Measurements from ENCODE around the gene CELF2.
A peak's percentile ranks its signal among the peaks of the same experiment; 100 is the strongest.

The CELF2 gene

DNA sequence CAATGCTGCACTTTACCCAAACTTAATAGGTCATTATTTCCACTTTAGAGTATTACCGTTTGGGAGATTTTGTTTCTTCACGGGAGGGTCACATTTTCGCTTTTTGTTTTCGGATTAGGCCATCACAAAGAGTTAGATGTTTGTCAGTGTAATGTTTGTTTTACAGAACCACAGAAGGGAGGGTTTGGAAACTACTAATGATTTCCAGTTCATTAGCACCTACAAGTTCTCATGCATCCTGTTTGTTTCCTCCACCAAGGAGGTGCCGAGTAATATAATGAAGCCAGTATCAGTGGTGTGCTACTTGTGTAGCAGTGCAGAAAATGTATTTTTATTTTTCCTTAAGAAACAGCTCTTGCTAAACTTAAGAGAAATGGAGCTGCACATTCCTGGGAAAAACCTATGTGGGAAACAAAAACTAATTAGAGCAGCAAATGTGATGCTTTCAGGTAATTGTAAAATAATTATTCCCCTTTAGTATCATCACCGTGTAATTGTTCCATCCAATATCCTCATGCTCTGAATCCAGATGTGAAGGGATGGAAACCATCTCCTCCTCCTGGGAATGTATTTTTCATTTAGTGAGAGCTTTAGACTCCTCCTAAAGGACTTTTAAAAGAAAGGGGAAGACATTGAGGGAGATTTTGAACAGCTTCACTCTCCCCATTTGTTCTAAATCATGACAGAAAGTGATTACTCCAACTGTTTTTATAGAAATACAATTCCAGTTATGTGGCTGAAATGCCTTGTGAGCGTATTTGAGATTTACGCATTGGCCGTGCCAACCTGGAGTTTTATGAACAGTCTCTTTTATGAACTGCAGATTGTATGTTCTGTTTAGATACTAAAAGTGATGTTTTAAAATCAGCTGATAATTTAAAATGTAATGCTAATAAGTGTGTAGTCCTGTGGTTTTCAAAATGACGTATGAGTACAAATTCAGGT is 5.6 kb downstream of the CELF2 start:
- DNase-seq = no peak

DNA sequence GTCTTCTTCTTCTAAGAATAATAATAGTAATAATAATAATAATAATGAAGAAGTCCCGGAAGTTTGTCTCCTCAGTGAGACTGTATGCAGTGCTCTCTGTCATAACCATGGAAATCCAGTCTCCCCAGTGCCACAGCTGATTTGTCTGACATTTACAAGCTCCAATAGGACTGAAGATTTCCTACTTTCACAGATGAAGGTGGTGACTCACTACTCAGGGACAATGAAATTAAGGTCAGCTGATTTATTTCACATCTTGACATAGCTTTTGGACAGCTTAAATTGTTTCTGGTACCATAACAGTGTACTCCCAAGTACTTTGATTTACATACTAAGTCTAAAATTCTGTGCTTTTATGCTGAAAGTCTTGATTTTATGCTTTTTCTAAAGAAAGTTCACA is 6.9 kb downstream of the CELF2 start:
- DNase-seq = no peak

GRCh38 chr10:11025978-11026377 is 8.3 kb downstream of the CELF2 start:
- DNase-seq = no peak

DNA sequence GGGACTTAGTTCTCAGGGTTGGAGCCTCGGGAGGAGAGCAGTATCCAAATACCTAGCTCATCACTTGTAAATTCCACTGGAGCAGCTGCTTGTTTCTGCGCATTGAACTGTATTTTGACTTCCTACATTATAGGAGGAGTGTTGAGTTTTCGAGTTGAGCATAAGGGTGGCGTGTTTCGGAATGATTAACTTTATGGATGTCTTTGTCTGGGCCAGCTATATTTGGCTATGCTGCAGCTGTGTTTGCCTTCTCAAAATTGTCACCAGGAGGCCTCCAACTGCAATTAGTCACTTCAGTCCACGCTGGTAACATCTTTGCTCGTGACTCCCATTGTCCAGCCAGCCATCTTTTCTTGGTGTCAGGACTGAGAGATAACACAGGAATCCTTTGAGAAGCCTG is 9.1 kb downstream of the CELF2 start:
- no peak for DNase-seq

GRCh38 chr10:11034762-11035161 is 17.1 kb downstream of the CELF2 start:
- no peak for DNase-seq

- no peak for DNase-seq
Observed at GRCh38 chr10:11035301-11035991, 17.8 kb downstream of the CELF2 start.

DNA sequence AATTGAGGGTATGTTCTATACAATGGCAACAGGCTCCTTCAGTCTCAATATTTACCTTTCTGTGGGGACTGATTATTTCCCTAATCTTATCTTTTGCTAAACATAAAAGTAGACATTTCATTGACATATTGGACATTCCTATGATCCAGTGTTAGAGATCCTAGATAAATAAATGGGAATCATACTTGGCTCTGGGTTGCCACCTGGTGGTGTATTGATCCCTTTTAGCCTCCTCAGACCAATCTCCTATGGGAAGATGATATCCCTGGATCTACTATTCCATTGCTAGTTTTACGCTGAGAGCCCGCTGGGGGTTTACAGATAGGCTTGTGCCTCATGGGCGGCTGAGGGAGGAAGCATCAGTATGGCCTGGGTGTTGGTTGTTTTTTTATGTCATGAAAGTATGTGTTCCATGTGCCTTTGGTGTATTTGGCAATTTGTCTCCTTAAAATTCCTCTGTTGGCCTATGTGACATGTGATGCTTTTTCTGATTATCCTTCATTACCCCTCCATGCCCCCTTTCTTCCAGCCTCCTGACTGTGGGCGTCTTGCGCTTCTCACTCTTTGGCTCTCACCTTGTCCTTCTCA is 18.8 kb downstream of the CELF2 start:
- no peak for DNase-seq

DNA sequence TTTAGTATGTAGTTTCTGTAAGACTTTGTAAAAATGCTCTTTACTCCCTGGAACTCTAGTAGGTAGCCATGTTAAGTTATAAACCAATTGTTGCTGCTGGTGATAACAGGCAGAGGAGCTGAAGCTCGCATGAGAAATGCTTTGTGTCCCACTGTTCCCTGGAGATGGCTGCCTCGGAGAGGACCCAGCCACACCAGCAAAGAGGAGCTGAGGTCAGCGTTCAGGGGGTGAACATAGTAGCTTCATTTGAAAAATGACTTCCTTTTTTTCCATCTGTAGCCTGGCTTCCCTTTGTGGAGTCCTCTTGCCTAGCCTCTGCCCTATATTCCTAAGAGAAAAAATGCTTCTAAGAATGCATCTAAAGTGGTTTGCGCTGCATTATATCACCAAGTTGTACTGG is 20.3 kb downstream of the CELF2 start:
- no peak for DNase-seq

DNA sequence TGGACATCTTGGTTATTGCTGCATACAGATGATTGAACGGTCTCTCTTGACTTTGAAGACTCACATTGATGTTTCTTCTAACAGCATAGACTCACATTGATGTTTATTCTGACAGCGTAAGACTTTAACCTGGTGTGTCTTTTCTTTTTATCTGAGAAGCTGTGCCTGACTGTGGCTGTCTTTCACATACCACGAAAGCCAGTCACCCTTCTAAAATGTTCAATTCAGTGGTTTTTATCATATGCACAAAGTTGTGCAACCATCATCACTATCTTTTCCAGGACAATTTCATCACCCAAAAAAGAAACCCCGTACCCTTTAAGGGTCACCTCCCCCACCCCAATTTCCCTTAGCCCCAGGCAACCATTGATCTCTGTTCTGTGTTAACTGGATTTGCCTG is 24.7 kb downstream of the CELF2 start:
- DNase-seq = no peak

DNA sequence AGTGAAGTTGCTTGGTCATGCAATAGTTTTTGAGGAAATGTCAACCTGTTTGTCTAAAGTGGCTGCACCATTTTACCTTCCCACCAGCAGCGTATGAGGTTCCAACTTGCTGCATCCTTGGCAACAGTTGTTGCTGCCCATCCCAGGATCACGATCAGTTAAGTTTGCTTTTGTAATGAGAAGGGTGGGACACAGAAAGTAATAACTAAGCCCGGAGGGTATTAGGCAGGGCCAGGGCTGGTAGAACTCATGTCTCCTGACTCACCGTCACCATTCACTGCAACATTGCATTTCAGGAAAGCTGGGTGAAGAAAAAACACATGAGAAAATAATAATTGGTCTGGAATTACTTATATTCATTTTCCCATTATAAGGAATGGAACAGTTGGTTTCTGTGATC is 25.4 kb downstream of the CELF2 start:
- DNase-seq = no peak

DNA sequence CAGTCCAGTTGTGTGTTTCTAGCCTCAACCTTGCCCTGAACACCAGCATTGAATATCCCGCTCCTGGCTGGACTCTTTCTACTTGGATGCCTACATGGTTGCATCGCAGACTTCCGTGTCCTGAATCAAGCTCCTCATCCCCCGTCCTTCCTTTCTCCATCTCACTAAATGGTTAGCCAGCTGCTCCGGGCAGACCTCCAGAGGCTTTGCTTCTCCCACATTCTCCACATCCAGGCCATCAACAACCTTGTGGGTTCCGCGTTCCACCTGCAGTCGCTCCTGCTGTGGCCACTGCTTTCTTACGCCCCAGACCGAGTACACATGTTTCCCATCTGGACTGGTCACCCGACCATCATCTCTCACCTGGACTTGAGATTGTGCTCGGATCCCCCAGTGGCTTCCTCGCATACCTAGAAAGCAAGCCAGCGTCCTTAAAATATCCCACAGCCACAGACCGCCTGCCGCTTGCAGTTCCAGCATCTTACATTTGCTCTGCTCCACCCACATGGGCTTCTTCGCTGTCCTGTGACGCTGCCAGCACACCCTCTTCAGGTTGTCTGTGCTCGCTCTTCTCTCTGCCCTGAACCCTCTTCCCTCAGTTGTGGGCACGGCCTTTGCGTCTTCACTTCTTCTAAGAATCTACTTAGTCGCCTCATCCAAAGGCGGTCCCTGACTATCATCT is 25.9 kb downstream of the CELF2 start:
- no peak for DNase-seq

DNA sequence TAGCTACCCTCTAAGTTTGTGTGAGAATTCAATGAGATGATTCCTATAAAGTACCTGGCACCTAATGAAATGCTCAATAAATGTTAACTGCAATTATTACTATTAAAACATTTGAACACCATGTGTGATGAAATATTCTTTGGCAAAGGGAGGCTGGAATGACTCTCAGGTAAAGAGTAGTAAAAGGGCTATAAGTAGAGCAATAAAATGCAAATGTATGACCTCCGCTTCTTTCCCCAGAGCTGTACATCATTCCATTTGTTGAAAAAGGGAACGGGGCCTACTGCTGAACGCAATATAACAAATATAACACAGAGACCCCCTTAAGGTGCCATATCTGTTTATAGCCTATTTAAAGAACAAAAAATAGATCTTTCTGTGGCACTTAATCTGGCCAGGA is 27.8 kb downstream of the CELF2 start:
- no peak for DNase-seq

DNA sequence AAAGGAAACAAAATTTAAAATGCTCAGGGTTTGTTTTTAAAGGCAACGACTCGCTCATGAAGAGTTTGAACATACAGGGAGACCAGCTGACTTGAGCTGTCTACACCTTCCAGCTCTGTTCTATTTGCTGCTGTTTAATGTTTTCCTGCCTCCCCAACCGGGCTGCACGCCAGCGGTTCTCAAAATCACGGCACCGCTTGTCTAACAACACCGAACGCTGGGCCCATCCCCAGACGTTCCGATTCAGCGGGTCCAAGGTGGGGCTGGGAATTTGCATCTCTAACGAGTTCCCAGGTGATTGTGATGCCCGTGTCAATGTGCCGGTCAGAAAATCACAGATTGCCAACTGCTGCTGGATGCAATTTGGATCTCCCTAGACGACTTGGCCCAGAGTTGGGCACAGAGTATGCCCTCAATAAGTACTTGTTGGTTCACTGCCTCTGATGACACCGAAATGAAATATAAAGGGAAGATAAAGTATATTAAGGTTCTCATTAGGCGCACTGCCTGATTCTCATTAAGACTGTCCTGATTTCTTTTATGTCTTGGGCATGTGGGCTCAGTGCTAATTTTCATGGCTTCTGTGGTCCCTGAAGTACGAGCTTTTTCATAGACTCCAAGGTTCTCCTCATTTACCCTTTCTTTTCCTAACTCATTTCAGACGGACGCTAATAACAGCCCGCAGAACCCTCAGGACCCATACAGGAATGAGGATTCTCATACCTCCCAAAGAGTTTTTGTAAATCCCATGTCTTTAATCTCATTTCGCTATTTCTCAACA is 28.5 kb downstream of the CELF2 start:
- no peak for DNase-seq

- DNase-seq = no peak
Observed at GRCh38 chr10:11046776-11047160, 29.1 kb downstream of the CELF2 start.

DNA sequence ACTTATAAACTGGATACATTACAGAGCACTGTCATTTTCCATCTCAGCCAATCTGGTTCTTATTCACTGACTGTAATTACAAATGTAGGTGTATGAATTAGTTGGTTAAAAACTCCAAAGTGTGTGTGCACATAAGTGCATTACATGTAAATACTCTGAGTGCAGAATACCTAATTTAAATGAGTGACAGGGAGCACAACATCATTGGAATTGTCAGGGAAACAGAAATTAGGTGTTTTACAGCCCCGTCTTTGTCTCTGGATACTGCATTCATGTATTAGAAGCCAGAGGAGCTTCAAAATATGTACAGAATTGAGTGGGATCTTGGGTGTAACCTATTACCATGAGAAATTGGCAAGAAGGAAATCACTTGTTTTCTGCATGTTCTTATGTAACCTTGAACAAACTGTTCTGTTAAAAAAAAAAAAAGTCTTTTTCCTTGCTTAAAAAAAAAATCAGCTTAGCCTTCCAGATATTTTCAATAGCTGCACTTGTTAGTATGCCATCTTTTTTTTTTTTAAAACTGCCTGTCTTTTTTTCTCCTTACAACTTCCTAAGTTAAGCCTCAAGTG is 31.1 kb downstream of the CELF2 start:
- DNase-seq = no peak

- DNase-seq = no peak
Observed at GRCh38 chr10:11049806-11050205, 32.1 kb downstream of the CELF2 start.

GRCh38 chr10:11050301-11051287 is 32.9 kb downstream of the CELF2 start:
- DNase-seq = no peak

GRCh38 chr10:11057018-11057417 is 39.3 kb downstream of the CELF2 start:
- DNase-seq = no peak

DNA sequence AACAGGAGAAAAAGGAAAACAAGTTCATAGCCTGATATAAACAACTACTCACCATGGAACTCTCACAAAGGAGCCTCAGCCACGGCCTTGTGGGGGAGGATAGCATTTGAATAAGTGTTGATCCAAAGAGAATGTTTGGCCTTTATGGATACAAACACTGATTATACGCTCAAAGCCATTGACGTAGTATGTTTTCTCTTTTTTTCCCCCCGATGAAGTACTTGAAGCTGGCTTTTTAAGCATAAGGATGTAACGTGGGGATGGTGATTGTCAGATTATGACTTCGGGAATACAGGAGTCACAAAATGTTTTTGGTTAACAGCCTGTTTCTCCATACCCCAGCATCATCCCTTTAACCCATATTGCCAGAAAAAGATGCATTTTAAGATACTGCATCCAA is 39.8 kb downstream of the CELF2 start:
- no peak for DNase-seq

DNA sequence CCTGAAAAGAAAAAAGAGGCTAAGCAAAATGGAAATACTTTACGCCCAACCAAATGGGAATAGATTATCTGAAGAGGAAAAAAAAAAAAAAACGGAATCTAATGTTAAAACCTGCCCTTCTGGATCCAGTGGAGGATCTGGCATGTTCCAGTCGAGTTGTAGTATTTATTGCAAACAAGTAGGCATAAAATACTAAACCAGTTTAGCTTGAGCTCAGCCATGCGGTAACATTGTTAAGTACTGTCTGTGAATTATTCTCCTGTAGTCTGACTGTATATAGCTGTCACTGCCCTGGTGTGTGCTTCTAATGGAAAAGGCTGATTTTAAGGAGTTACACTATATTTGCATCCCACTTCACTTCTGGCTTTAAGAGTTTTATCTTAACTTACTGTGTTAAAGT is 40.3 kb downstream of the CELF2 start:
- DNase-seq = peak; percentile 9

DNA sequence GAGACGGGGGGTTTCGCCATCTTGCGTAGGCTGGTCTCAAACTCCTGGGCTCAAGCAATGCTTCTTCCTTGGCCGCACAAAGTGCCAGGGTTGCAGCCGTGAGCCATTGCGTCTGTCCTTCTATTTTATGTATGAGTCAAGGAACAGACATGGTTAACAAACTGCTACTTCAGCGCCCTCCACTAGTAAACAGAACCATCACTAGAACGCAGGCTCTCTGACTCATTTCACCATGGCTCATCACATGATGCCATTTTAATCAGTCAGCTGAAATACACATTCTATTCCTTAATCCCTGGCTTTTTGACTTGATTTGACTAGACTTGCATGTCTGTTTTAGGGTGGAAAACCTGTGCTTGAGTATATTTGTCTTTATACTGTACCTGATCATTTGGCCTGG is 41.3 kb downstream of the CELF2 start:
- no peak for DNase-seq

All from DMS79 (cell line).